Keratinocyte (primary cell): Measurements from ENCODE around the gene CDH12. TPM values are rescaled to one million over a fixed set of nuclear protein-coding genes. Genes with fewer than 3 reads are reported as not detected.
"Not testable (repeated sequence)": the region's sequence is repeated elsewhere in the genome, so short reads cannot be mapped to it uniquely, and the experiment has no call there.

Experiments
- DNase-seq: peaks from one replicate; pipeline ENCODE4 v3.0.0-alpha.2; 2011; ENCODE audit warnings: low read depth, missing footprints, low spot score
- FAIRE-seq: peaks from 2 replicates; lab custom pipeline; 2011; peaks lifted over from hg19 to GRCh38; lab: Jason Lieb, UNC
- H2AFZ ChIP-seq: 2 replicates; pipeline ENCODE4 v1.6.0; 2012; ENCODE audit warnings: low read length, control low read depth, inconsistent platforms; ENCODE audit not compliant: control insufficient read depth
- H3K27ac ChIP-seq: 2 replicates; pipeline ENCODE4 v1.5.1; 2011; ENCODE audit warnings: low read length; ENCODE audit not compliant: control insufficient read depth, insufficient read depth
- H3K27me3 ChIP-seq: 3 replicates; pipeline ENCODE4 v1.6.0; 2011; ENCODE audit warnings: low read length; ENCODE audit not compliant: control insufficient read depth, insufficient read depth; ENCODE audit errors: extremely low read depth
- H3K36me3 ChIP-seq, 2 experiments: 2 replicates in 1 of 2; 3 replicates in 1 of 2; pipeline ENCODE4 v1.5.1; 2011; ENCODE audit warnings: low read length in 2 of 2, mild to moderate bottlenecking in 1 of 2; ENCODE audit not compliant: control insufficient read depth in 2 of 2, insufficient read depth in 2 of 2; ENCODE audit errors: extremely low read depth in 1 of 2
- H3K4me1 ChIP-seq: 3 replicates; pipeline ENCODE4 v1.5.1; 2011; ENCODE audit warnings: low read length; ENCODE audit not compliant: control insufficient read depth, insufficient read depth; ENCODE audit errors: extremely low read depth
- H3K4me2 ChIP-seq: 3 replicates; pipeline ENCODE4 v1.6.0; 2011; ENCODE audit warnings: low read depth, low read length; ENCODE audit not compliant: control insufficient read depth, insufficient read depth; ENCODE audit errors: extremely low read depth
- H3K4me3 ChIP-seq, 3 experiments: fragments of 200-600 bp in 1 of 3; sonication (generic) in 1 of 3; 2 replicates in 2 of 3; 3 replicates in 1 of 3; pipeline ENCODE4 v1.5.1; 2011 to 2016; ENCODE audit warnings: low read length in 3 of 3, mild to moderate bottlenecking in 3 of 3, control low read depth in 2 of 3, inconsistent platforms in 1 of 3, low read depth in 1 of 3, mixed read lengths in 1 of 3, mixed run types in 1 of 3, moderate library complexity in 1 of 3; ENCODE audit not compliant: control insufficient read depth in 2 of 3, insufficient read depth in 2 of 3; ENCODE audit errors: extremely low read depth in 1 of 3
- H3K79me2 ChIP-seq: 2 replicates; pipeline ENCODE4 v1.6.0; 2012; ENCODE audit warnings: low read length; ENCODE audit not compliant: control insufficient read depth, insufficient read depth
- H3K9ac ChIP-seq: 3 replicates; pipeline ENCODE4 v1.6.0; 2011; ENCODE audit warnings: low read length; ENCODE audit not compliant: control insufficient read depth, insufficient read depth; ENCODE audit errors: extremely low read depth
- H3K9me1 ChIP-seq: 3 replicates; pipeline ENCODE4 v1.6.0; 2011; ENCODE audit warnings: low read length; ENCODE audit not compliant: control insufficient read depth, insufficient read depth; ENCODE audit errors: extremely low read depth
- H3K9me3 ChIP-seq: 2 replicates; pipeline ENCODE4 v1.5.1; 2012; ENCODE audit warnings: low read depth, low read length; ENCODE audit not compliant: control insufficient read depth
- H4K20me1 ChIP-seq: 3 replicates; pipeline ENCODE4 v1.6.0; 2011; ENCODE audit warnings: low read length; ENCODE audit not compliant: control insufficient read depth, insufficient read depth; ENCODE audit errors: extremely low read depth
- CTCF ChIP-seq, 3 experiments: IDR thresholded peaks in 1 of 3; conservative IDR thresholded peaks in 1 of 3; optimal IDR thresholded peaks in 1 of 3; 2 replicates in 2 of 3; 3 replicates in 1 of 3; pipeline versions ENCODE3 to v1.5.1; 2011; ENCODE audit warnings: low read length in 3 of 3, mild to moderate bottlenecking in 3 of 3, moderate library complexity in 2 of 3, control low read depth in 1 of 3, inconsistent platforms in 1 of 3; ENCODE audit not compliant: insufficient read depth in 2 of 3; ENCODE audit errors: extremely low read depth in 1 of 3
- EZH2 ChIP-seq: IDR thresholded peaks from one replicate; pipeline ENCODE4 v1.6.1; 2012; ENCODE audit warnings: inconsistent platforms, mild to moderate bottlenecking, low read length, moderate library complexity
- dilution Hi-C: fragments of 300-500 bp; cut with MboI; formaldehyde crosslinking; loops from one replicate; pipeline ENCODE4 v1.7.0; 2020; ENCODE audit warnings: low sequenced_read_pairs; ENCODE audit not compliant: extremely low pct_ligation_motif_present
- polyA plus RNA-seq, 5 experiments: library from polyadenylated mRNA; depleted of rRNA in 3 of 5; stranded (reverse) in 3 of 5; stranded (forward) in 1 of 5; unstranded in 1 of 5; fragments of >200 nt; gene quantifications; 1 replicate in 1 of 5; 2 replicates in 3 of 5; 3 replicates in 1 of 5; pipeline versions ENCODE4 v1.2.1 to v1.2.3, GENCODE V29; 2011 to 2012; ENCODE audit warnings: missing spikeins in 2 of 5, low read depth in 1 of 5, low replicate concordance in 1 of 5

Gene CDH12
- polyA plus RNA-seq, 1 donor (not counting 4 experiments of a cell fraction or from before 2014, with no cell fraction given), result not detected

- no peaks in the 10 kb centered on the region for H4K20me1 ChIP-seq
- H3K9me3 ChIP-seq, result no peaks in the 10 kb centered on the region
- no peaks in the 10 kb centered on the region for H3K79me2 ChIP-seq
- no peak overlapping the region for H3K4me3 ChIP-seq
- no peaks in the 10 kb centered on the region for H3K9me1 ChIP-seq
- no peaks in the 10 kb centered on the region for H3K36me3 ChIP-seq
- no peak overlapping the region for H2AFZ ChIP-seq
- H3K9ac ChIP-seq, result no peak overlapping the region
- no peak for FAIRE-seq
- H3K4me2 ChIP-seq, result no peak overlapping the region
- TF ChIP-seq CTCF (optimal IDR thresholded peaks at IDR 0.05 in 1 of 3, IDR thresholded peaks at IDR 0.05 in 1 of 3, conservative IDR thresholded peaks at IDR 0.05 in 1 of 3; ENCODE audit: extremely low read depth in 1 of 3, insufficient read depth in 2 of 3, low read length in 3 of 3), result no peak
- TF ChIP-seq EZH2, result no peak
- H3K27ac ChIP-seq, result no peak overlapping the region
- no peak for DNase-seq
- no peaks in the 10 kb centered on the region for H3K4me1 ChIP-seq
- no peaks in the 10 kb centered on the region for H3K27me3 ChIP-seq
- dilution Hi-C loops, result no loop called here
These were observed 509.1 kb downstream of the CDH12 start for GRCh38 chr5:22344000-22344399.

- DNase-seq, result no peak
- H3K9me3 ChIP-seq, result no peaks in the 10 kb centered on the region
- no peak overlapping the region for H3K4me3 ChIP-seq
- H3K36me3 ChIP-seq, result no peaks in the 10 kb centered on the region
- H3K9ac ChIP-seq, result no peak overlapping the region
- H2AFZ ChIP-seq, result no peak overlapping the region
- no peak for TF ChIP-seq EZH2
- TF ChIP-seq CTCF (optimal IDR thresholded peaks at IDR 0.05 in 1 of 3, IDR thresholded peaks at IDR 0.05 in 1 of 3, conservative IDR thresholded peaks at IDR 0.05 in 1 of 3; ENCODE audit: extremely low read depth in 1 of 3, insufficient read depth in 2 of 3, low read length in 3 of 3), result no peak
- H3K27ac ChIP-seq, result no peak overlapping the region
- no peaks in the 10 kb centered on the region for H3K27me3 ChIP-seq
- FAIRE-seq, result no peak
- no peaks in the 10 kb centered on the region for H3K79me2 ChIP-seq
- dilution Hi-C loops, result no loop called here
- H4K20me1 ChIP-seq, result no peaks in the 10 kb centered on the region
- no peaks in the 10 kb centered on the region for H3K9me1 ChIP-seq
- no peak overlapping the region for H3K4me2 ChIP-seq
- H3K4me1 ChIP-seq, result no peaks in the 10 kb centered on the region
These were observed 511.7 kb downstream of the CDH12 start for GRCh38 chr5:22341406-22341805.

- H3K79me2 ChIP-seq, H2AFZ ChIP-seq, DNase-seq, H3K27ac ChIP-seq, H3K36me3 ChIP-seq, H3K4me2 ChIP-seq, H3K9me3 ChIP-seq, H3K27me3 ChIP-seq, H3K4me1 ChIP-seq, H4K20me1 ChIP-seq, FAIRE-seq, H3K9ac ChIP-seq, H3K9me1 ChIP-seq, dilution Hi-C loops, H3K4me3 ChIP-seq: not testable (repeated sequence)
These were observed 520.2 kb downstream of the CDH12 start for GRCh38 chr5:22332949-22333348.
